Measurements from ENCODE around the gene ANO8.

The ANO8 gene

DNA sequence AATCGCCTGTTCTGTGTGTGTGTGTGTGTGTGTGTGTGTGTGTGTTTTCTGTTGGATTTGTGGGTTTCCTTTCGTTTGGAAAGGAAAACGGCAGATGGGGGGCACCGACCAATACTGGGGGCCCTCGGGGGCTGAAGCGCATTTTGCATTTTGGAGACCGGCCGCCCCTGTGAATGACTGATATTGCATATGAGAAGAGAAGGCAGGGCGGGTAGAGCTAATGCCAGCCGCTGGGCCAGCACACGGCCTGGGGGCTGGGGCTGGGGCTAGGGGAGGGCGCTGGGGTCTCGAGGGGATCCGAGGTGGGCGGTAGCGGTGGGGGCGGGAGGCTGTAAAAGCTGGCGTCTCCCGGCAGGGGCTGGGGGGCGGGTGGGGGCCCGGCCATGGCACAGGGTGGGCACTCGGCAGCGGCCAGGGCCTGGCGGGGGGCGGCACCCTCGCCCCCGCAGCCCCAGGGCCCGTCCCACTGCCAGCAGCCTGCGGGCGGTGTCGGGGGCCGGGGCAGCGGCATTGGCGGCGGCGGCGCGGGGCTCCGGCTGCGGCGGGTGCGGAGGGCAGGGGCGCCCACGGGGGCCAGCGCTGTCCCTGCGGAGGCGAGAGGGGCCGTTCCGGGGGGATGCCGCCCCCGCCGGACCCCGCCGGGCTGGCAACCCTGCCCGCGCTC, 11.2 kb downstream of the ANO8 start:
- Histone ChIP-seq H3K27ac (ENCODE audit: low read length) (no peak overlapping the region), H3K4me3 (ENCODE audit: low read length) (no peak overlapping the region), H4K20me1 (ENCODE audit: insufficient read depth, low read length) (no peaks in the 10 kb centered on the region), H2AFZ (ENCODE audit: low read length) (no peak overlapping the region), H3K9ac (ENCODE audit: low read length) (no peak overlapping the region), H3K27me3 (replicated peaks; ENCODE audit: insufficient read depth, low read length) (peaks cover 12% of the 10 kb centered on the region; the same call in 1 of the 2 replicates), H3K4me2 (ENCODE audit: low read depth, low read length) (no peak overlapping the region), H3F3A (ENCODE audit: insufficient read depth, low read length) (0 out of 2 replicates have a peak, but pooled peaks cover 3% of the 10 kb centered on the region), H3K9me3 (replicated peaks; ENCODE audit: insufficient read depth, low read length) (no peaks in the 10 kb centered on the region), H3K36me3 (replicated peaks; ENCODE audit: insufficient read depth, low read length) (no peaks in the 10 kb centered on the region), H3K4me1 (ENCODE audit: low read length) (no peaks in the 10 kb centered on the region), H3K9me2 (replicated peaks; ENCODE audit: insufficient read depth, low read length) (no peaks in the 10 kb centered on the region), H3K79me2 (ENCODE audit: low read length) (no peaks in the 10 kb centered on the region)
- no peak for DNase-seq
- TF ChIP-seq CTCF (IDR thresholded peaks at IDR 0.05; ENCODE audit: low read length) (no peak), EZH2 (optimal IDR thresholded peaks at IDR 0.05; ENCODE audit: low read depth, low read length) (no peak), EZH2phosphoT487 (IDR thresholded peaks at IDR 0.05; ENCODE audit: low read length) (no peak)

DNA sequence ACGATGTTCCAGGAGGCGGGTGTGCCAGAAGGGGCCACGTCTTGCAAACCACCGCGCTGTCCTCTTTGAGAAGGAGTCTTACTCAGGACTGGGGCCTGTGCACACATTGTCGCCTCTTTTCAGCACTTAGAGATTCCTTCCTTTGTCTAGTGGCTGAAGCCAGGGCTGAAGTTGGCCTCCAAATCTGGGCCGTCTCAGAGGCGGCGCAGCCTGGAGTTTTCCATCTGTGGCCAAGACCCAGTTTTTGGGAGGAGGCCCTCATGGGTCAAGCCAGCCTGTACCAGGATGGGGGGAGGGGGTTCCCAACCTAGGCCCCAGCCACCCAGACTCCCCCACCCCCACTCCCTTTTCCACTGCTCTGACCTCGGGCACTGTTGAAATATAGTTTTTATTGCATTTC, 11.8 kb downstream of the ANO8 start:
- H3K9me3 ChIP-seq (replicated peaks; ENCODE audit: insufficient read depth, low read length): no peaks in the 10 kb centered on the region
- no peaks in the 10 kb centered on the region for H3K79me2 ChIP-seq (ENCODE audit: low read length)
- H3K9ac ChIP-seq (ENCODE audit: low read length): no peak overlapping the region
- H3K4me3 ChIP-seq (ENCODE audit: low read length): no peak overlapping the region
- peaks cover 6% of the 10 kb centered on the region; the same call in 1 of the 2 replicates for H3K27me3 ChIP-seq (replicated peaks; ENCODE audit: insufficient read depth, low read length)
- no peak for DNase-seq
- no peaks in the 10 kb centered on the region for H4K20me1 ChIP-seq (ENCODE audit: insufficient read depth, low read length)
- 0 out of 2 replicates have a peak, but pooled peaks cover 3% of the 10 kb centered on the region for H3F3A ChIP-seq (ENCODE audit: insufficient read depth, low read length)
- H3K9me2 ChIP-seq (replicated peaks; ENCODE audit: insufficient read depth, low read length): no peaks in the 10 kb centered on the region
- H3K27ac ChIP-seq (ENCODE audit: low read length): no peak overlapping the region
- no peak overlapping the region for H2AFZ ChIP-seq (ENCODE audit: low read length)
- H3K4me2 ChIP-seq (ENCODE audit: low read depth, low read length): no peak overlapping the region
- H3K36me3 ChIP-seq (replicated peaks; ENCODE audit: insufficient read depth, low read length): no peaks in the 10 kb centered on the region
- no peaks in the 10 kb centered on the region for H3K4me1 ChIP-seq (ENCODE audit: low read length)
- no peak for TF ChIP-seq EZH2 (optimal IDR thresholded peaks at IDR 0.05; ENCODE audit: low read depth, low read length)
- no peak for TF ChIP-seq CTCF (IDR thresholded peaks at IDR 0.05; ENCODE audit: low read length)
- TF ChIP-seq EZH2phosphoT487 (IDR thresholded peaks at IDR 0.05; ENCODE audit: low read length): no peak

GRCh38 chr19:17321655-17322489, 12.8 kb downstream of the ANO8 start:
- Histone ChIP-seq H2AFZ (ENCODE audit: low read length) (no peak overlapping the region), H3K4me1 (ENCODE audit: low read length) (no peaks in the 10 kb centered on the region), H3K79me2 (ENCODE audit: low read length) (no peaks in the 10 kb centered on the region), H3K4me3 (ENCODE audit: low read length) (no peak overlapping the region), H3K9ac (ENCODE audit: low read length) (no peak overlapping the region), H3K9me2 (replicated peaks; ENCODE audit: insufficient read depth, low read length) (no peaks in the 10 kb centered on the region), H3F3A (ENCODE audit: insufficient read depth, low read length) (0 out of 2 replicates have a peak, but pooled peaks cover 3% of the 10 kb centered on the region), H4K20me1 (ENCODE audit: insufficient read depth, low read length) (no peaks in the 10 kb centered on the region), H3K27me3 (replicated peaks; ENCODE audit: insufficient read depth, low read length) (no peaks in the 10 kb centered on the region), H3K36me3 (replicated peaks; ENCODE audit: insufficient read depth, low read length) (no peaks in the 10 kb centered on the region), H3K4me2 (ENCODE audit: low read depth, low read length) (no peak overlapping the region), H3K27ac (ENCODE audit: low read length) (no peak overlapping the region), H3K9me3 (replicated peaks; ENCODE audit: insufficient read depth, low read length) (no peaks in the 10 kb centered on the region)
- DNase-seq: no peak
- TF ChIP-seq EZH2 (optimal IDR thresholded peaks at IDR 0.05; ENCODE audit: low read depth, low read length): no peak
- TF ChIP-seq EZH2phosphoT487 (IDR thresholded peaks at IDR 0.05; ENCODE audit: low read length): no peak
- TF ChIP-seq CTCF (IDR thresholded peaks at IDR 0.05; ENCODE audit: low read length): no peak
